ENCODE measurements around the gene GLRX5. TPM values are rescaled to one million over a fixed set of nuclear protein-coding genes. Genes with fewer than 3 reads are reported as not detected.

The GLRX5 gene
- total RNA-seq, 4 donors from 2014 or later, result 28.0 to 83.2 (median 74.0) TPM

DNA sequence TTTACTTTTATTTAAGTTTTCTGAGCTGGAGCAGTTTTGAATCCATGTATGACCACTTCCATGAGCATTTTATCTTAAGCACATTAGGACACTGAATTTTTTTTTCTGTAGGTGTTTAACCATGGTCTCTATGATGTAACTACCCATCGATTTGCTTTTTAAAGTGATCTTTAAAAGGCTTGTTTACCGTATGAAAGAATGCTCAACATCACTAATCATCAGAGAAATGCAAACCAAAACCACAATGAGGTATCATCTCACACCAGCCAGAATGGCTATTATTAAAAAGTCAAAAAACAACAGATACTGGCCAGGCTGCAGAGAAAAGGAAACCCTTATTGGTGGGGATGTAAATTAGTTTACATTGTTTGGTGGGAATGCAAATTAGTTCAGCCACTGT, 23.0 kb downstream of the GLRX5 start:
- Histone ChIP-seq H3K27me3 (no peaks in the 10 kb centered on the region), H3K27ac (no peak overlapping the region), H3K36me3 (no peaks in the 10 kb centered on the region), H3K9me3 (no peaks in the 10 kb centered on the region), H3K4me1 (no peaks in the 10 kb centered on the region), H3K4me3 (no peak overlapping the region)
- intact Hi-C loops (cut with DNase I; ENCODE audit: low total_unique reads), result no loop called here
- in situ Hi-C loops (cut with MboI; ENCODE audit: low sequenced_read_pairs in 4 of 4), result loop anchor here (5.0 to 25.0 kb wide), 6 partner anchors 124 to 854 kb away; partner anchors contain the start of gene BDKRB1 (in 1 of the 4)
- TF ChIP-seq, protein P1, sequence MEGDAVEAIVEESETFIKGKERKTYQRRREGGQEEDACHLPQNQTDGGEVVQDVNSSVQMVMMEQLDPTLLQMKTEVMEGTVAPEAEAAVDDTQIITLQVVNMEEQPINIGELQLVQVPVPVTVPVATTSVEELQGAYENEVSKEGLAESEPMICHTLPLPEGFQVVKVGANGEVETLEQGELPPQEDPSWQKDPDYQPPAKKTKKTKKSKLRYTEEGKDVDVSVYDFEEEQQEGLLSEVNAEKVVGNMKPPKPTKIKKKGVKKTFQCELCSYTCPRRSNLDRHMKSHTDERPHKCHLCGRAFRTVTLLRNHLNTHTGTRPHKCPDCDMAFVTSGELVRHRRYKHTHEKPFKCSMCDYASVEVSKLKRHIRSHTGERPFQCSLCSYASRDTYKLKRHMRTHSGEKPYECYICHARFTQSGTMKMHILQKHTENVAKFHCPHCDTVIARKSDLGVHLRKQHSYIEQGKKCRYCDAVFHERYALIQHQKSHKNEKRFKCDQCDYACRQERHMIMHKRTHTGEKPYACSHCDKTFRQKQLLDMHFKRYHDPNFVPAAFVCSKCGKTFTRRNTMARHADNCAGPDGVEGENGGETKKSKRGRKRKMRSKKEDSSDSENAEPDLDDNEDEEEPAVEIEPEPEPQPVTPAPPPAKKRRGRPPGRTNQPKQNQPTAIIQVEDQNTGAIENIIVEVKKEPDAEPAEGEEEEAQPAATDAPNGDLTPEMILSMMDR (IDR thresholded peaks at IDR 0.05 in 4 of 5, conservative IDR thresholded peaks at IDR 0.05 in 1 of 5), result no peak
- no peak for TF ChIP-seq POLR2A (IDR thresholded peaks at IDR 0.05)
- DNase-seq (no peak), ATAC-seq (no peak)

DNA sequence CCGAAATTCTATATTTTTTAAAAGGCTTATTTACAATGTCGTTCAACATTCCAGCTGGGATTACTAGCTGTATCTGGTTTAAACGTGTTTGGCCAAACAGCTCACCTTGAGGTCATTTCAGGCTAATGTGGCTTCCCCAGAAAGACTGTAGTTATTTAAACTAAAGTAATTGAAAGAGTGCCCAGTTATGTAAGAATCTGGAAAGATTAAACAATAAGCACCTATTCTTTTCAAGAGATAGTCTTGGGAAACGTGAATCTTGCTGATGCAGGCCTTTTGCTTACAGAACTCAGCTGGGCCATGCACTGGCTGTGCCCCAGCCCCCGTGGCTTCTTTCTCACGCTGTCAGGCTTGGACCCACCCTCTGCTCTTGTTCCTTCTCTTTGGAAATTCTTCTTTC, 24.4 kb downstream of the GLRX5 start:
- DNase-seq, result no peak
- peaks cover 0 to 2% of the 10 kb centered on the region in 2 donors for H3K4me1 ChIP-seq
- no peaks in the 10 kb centered on the region for H3K27me3 ChIP-seq
- no peak overlapping the region for H3K27ac ChIP-seq
- intact Hi-C loops (cut with DNase I; ENCODE audit: low total_unique reads), result no loop called here
- H3K9me3 ChIP-seq, result no peaks in the 10 kb centered on the region
- no peak overlapping the region for H3K4me3 ChIP-seq
- no peak for ATAC-seq
- TF ChIP-seq POLR2A (IDR thresholded peaks at IDR 0.05), result no peak
- TF ChIP-seq, protein P1 (IDR thresholded peaks at IDR 0.05 in 4 of 5, conservative IDR thresholded peaks at IDR 0.05 in 1 of 5), result no peak
- in situ Hi-C loops (cut with MboI; ENCODE audit: low sequenced_read_pairs in 4 of 4), result loop anchor here (5.0 to 25.0 kb wide), 6 partner anchors 123 to 853 kb away; partner anchors contain the start of gene BDKRB1 (in 1 of the 4)
- no peaks in the 10 kb centered on the region for H3K36me3 ChIP-seq

DNA sequence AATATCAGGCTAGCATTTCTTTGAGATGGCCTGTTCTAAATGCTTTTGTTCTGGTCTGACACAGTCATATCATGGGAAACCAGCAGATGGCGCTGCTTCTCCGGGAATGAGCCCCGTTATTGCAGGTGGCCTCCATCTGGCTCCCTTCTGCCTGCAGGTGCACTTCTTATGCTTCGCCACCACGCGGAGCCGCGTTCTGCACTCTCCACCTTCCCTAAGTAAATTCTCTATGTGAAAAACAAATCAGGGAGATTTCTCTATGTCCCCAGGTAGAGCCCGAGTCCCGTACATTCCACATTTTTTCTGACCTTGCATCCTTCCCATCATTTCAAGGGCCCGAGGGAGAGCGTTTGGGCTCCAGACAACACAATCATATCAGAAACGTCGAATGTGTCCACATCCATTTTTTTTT, 26.2 kb downstream of the GLRX5 start:
- Histone ChIP-seq H3K4me1 (peaks cover 0 to 2% of the 10 kb centered on the region in 2 donors), H3K27me3 (no peaks in the 10 kb centered on the region), H3K36me3 (no peaks in the 10 kb centered on the region), H3K9me3 (no peaks in the 10 kb centered on the region), H3K27ac (no peak overlapping the region), H3K4me3 (no peak overlapping the region)
- ATAC-seq (peak; percentile 79 to 95), DNase-seq (peak; percentile 56 to 73)
- intact Hi-C loops (cut with DNase I; ENCODE audit: low total_unique reads), result loop anchor here (1.0 to 5.0 kb wide), 3 partner anchors 123 to 431 kb away; no protein-coding TSS in a partner anchor
- in situ Hi-C loops (cut with MboI; ENCODE audit: low sequenced_read_pairs in 4 of 4), result loop anchor here (5.0 to 25.0 kb wide), 8 partner anchors 124 to 851 kb away; partner anchors contain the start of genes BDKRB1 (in 1 of the 4) and TCL1B (in 1 of the 4)
- TF ChIP-seq, protein P1 (IDR thresholded peaks at IDR 0.05 in 4 of 5, conservative IDR thresholded peaks at IDR 0.05 in 1 of 5), result peak; percentile 88 to 95 (median 92)
- TF ChIP-seq POLR2A (IDR thresholded peaks at IDR 0.05), result no peak

DNA sequence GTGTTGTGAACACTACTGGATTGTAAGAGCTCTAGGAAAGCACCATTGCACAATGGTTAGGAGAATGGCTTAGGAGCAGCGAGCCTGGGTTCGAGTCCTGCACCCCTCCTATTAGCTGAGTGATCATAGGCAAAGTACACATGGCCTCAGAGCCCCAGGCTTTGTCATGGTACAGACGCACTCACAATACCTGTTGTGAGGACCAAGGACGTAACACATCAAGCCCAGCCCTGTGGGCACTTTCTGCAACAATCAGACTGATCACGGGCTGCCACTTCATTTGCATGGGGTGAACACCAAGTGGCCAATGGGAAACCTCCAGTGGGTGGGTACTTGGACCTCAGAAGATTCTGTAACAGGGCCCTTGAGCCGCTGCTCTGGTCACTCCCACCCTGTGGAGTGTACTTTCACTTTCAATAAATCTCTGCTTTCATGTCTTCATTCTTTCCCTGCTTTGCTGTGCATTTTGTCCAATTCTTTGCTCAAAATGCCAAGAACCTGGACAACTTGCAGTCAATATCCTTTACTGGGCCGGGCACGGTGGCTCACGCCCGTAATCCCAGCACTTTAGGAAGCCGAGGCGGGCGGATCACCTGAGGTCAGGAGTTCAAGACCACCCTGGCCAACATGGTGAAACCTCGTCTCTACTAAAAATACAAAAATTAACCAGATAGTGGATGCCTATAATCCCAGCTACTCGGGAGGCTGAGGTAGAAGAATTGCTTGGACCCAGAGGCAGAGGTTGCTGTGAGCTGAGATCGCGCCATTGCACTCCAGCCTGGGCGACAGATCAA, 28.2 kb downstream of the GLRX5 start:
- Histone ChIP-seq H3K27ac (no peak overlapping the region), H3K36me3 (no peaks in the 10 kb centered on the region), H3K27me3 (no peaks in the 10 kb centered on the region), H3K4me3 (no peak overlapping the region), H3K9me3 (no peaks in the 10 kb centered on the region), H3K4me1 (peaks cover 0 to 2% of the 10 kb centered on the region in 2 donors)
- intact Hi-C loops (cut with DNase I; ENCODE audit: low total_unique reads), result loop anchor here (5.0 kb wide), 2 partner anchors 209 to 429 kb away; no protein-coding TSS in a partner anchor
- DNase-seq (no peak), ATAC-seq (no peak)
- no peak for TF ChIP-seq POLR2A (IDR thresholded peaks at IDR 0.05)
- TF ChIP-seq, protein P1 (IDR thresholded peaks at IDR 0.05 in 4 of 5, conservative IDR thresholded peaks at IDR 0.05 in 1 of 5), result no peak
- in situ Hi-C loops (cut with MboI; ENCODE audit: low sequenced_read_pairs in 4 of 4), result loop anchor here (5.0 to 25.0 kb wide), 8 partner anchors 122 to 849 kb away; partner anchors contain the start of genes BDKRB1 (in 1 of the 4) and TCL1B (in 1 of the 4)

Measured in gastrocnemius medialis (tissue), 4 donors.